ENCODE measurements around the gene NTRK2.
"Not testable (repeated sequence)": the region's sequence is repeated elsewhere in the genome, so short reads cannot be mapped to it uniquely, and the experiment has no call there.

Gene NTRK2

GRCh38 chr9:84858364-84858763, 188.8 kb downstream of the NTRK2 start:
- DNase-seq: no peak

- no peak for DNase-seq
Observed at GRCh38 chr9:84860249-84861115, 191.0 kb downstream of the NTRK2 start.

GRCh38 chr9:84861455-84861854, 191.9 kb downstream of the NTRK2 start:
- DNase-seq: no peak

GRCh38 chr9:84862308-84862707, 192.8 kb downstream of the NTRK2 start:
- DNase-seq: no peak

- no peak for DNase-seq
Observed at GRCh38 chr9:84862810-84863287, 193.3 kb downstream of the NTRK2 start.

GRCh38 chr9:84863372-84863771, 193.8 kb downstream of the NTRK2 start:
- no peak for DNase-seq

GRCh38 chr9:84866396-84867175, 197.1 kb downstream of the NTRK2 start:
- no peak for DNase-seq

- no peak for DNase-seq
Observed at GRCh38 chr9:84867186-84867585, 197.7 kb downstream of the NTRK2 start.

- DNase-seq: no peak
Observed at GRCh38 chr9:84869091-84869490, 199.6 kb downstream of the NTRK2 start.

- no peak for DNase-seq
Observed at GRCh38 chr9:84871983-84872382, 202.5 kb downstream of the NTRK2 start.

GRCh38 chr9:84874022-84874421, 204.5 kb downstream of the NTRK2 start:
- no peak for DNase-seq

- DNase-seq: no peak
Observed at GRCh38 chr9:84874596-84874995, 205.1 kb downstream of the NTRK2 start.

- no peak for DNase-seq
Observed at GRCh38 chr9:84875193-84875592, 205.7 kb downstream of the NTRK2 start.

GRCh38 chr9:84879631-84880030, 210.1 kb downstream of the NTRK2 start:
- no peak for DNase-seq

GRCh38 chr9:84880835-84881234, 211.3 kb downstream of the NTRK2 start:
- DNase-seq: no peak

GRCh38 chr9:84886866-84887265, 217.3 kb downstream of the NTRK2 start:
- no peak for DNase-seq

GRCh38 chr9:84891924-84892323, 222.4 kb downstream of the NTRK2 start:
- DNase-seq: no peak

GRCh38 chr9:84893419-84894128, 224.0 kb downstream of the NTRK2 start:
- no peak for DNase-seq

- no peak for DNase-seq
Observed at GRCh38 chr9:84894859-84895258, 225.3 kb downstream of the NTRK2 start.

GRCh38 chr9:84897362-84898094, 228.0 kb downstream of the NTRK2 start:
- DNase-seq: no peak

- no peak for DNase-seq
Observed at GRCh38 chr9:84898188-84898587, 228.7 kb downstream of the NTRK2 start.

GRCh38 chr9:84898618-84899017, 229.1 kb downstream of the NTRK2 start:
- DNase-seq: not testable (repeated sequence)

- no peak for DNase-seq
Observed at GRCh38 chr9:84899326-84899725, 229.8 kb downstream of the NTRK2 start.

Measured in inflammatory macrophage treated with lipopolysaccharide for 4 hours (primary cell).